Neural cell (in vitro differentiated cells): ENCODE data around the gene NXT2. TPM values are rescaled to one million over a fixed set of nuclear protein-coding genes. Genes with fewer than 3 reads are reported as not detected.

Source experiments
- H2AFZ ChIP-seq: fragments of 200-600, 300-800 bp; sonication (generic), shearing (Covaris generic); 2 replicates; pipeline ENCODE4 v1.6.0; 2014; ENCODE audit warnings: low read depth, mild to moderate bottlenecking, antibody characterized with exemption, low read length, moderate library complexity
- H3F3A ChIP-seq: fragments of 200-600 bp; shearing (Covaris generic); 2 replicates; pipeline ENCODE4 v1.6.1; 2016; ENCODE audit warnings: mild to moderate bottlenecking, moderate library complexity, mixed read lengths, antibody characterized with exemption, low read length; ENCODE audit not compliant: insufficient read depth, poor library complexity, severe bottlenecking
- H3K27ac ChIP-seq: fragments of 200-600, 300-800 bp; sonication (generic), shearing (Covaris generic); 2 replicates; pipeline ENCODE4 v1.5.1; 2014; ENCODE audit warnings: mild to moderate bottlenecking, low read length, moderate library complexity
- H3K27me3 ChIP-seq: fragments of 300-800, 200-600 bp; sonication (generic), shearing (Covaris generic); 2 replicates; pipeline ENCODE4 v1.6.0; 2014; ENCODE audit warnings: mild to moderate bottlenecking, low read depth, low read length, moderate library complexity; ENCODE audit not compliant: insufficient read depth
- H3K36me3 ChIP-seq: fragments of 300-800, 200-600 bp; sonication (generic), shearing (Covaris generic); 2 replicates; pipeline ENCODE4 v1.5.1; 2014; ENCODE audit warnings: mild to moderate bottlenecking, antibody characterized with exemption, low read length, moderate library complexity; ENCODE audit not compliant: insufficient read depth
- H3K4me2 ChIP-seq: fragments of 300-800, 200-600 bp; sonication (generic), shearing (Covaris generic); 2 replicates; pipeline ENCODE4 v1.6.0; 2014; ENCODE audit warnings: mild to moderate bottlenecking, low read length
- H3K4me3 ChIP-seq: fragments of 300-800, 200-600 bp; sonication (generic), shearing (Covaris generic); 2 replicates; pipeline ENCODE4 v1.5.1; 2014; ENCODE audit warnings: mild to moderate bottlenecking, low read length, moderate library complexity
- H3K79me2 ChIP-seq: fragments of 200-600 bp; shearing (Covaris generic); replicated peaks from 2 replicates; pipeline ENCODE4 v1.6.0; 2014; ENCODE audit warnings: mild to moderate bottlenecking, low read length, moderate library complexity; ENCODE audit not compliant: insufficient read depth
- H3K9ac ChIP-seq: fragments of 300-800, 200-600 bp; sonication (generic), shearing (Covaris generic); 2 replicates; pipeline ENCODE4 v1.6.1; 2016; ENCODE audit warnings: mild to moderate bottlenecking, low read length, mixed read lengths
- H3K9me2 ChIP-seq: fragments of 200-600 bp; shearing (Covaris generic); 2 replicates; pipeline ENCODE4 v1.6.1; 2016; ENCODE audit warnings: mild to moderate bottlenecking, low read length, mixed read lengths; ENCODE audit not compliant: insufficient read depth
- H3K9me3 ChIP-seq: fragments of 200-600, 300-800 bp; sonication (generic), shearing (Covaris generic); 2 replicates; pipeline ENCODE4 v1.6.1; 2016; ENCODE audit warnings: mild to moderate bottlenecking, mixed run types, low read length, moderate library complexity, mixed read lengths
- H4K20me1 ChIP-seq: fragments of 200-600 bp; shearing (Covaris generic); 2 replicates; pipeline ENCODE4 v1.6.1; 2016; ENCODE audit warnings: mild to moderate bottlenecking, mixed run types; ENCODE audit not compliant: insufficient read depth
- CTCF ChIP-seq: fragments of 450-650 bp; IDR thresholded peaks from 2 replicates; pipeline ENCODE4 v1.5.1; 2014; ENCODE audit warnings: antibody characterized with exemption, mild to moderate bottlenecking, moderate library complexity; ENCODE audit not compliant: poor library complexity, severe bottlenecking
- EP300 ChIP-seq: fragments of 450-650 bp; conservative IDR thresholded peaks from 2 replicates; pipeline ENCODE4 v1.6.1; 2014; ENCODE audit warnings: antibody characterized with exemption, mild to moderate bottlenecking, moderate library complexity; ENCODE audit not compliant: poor library complexity, severe bottlenecking
- EZH2 ChIP-seq: fragments of 200-600, 300-800 bp; shearing (Covaris generic), sonication (generic); IDR thresholded peaks from 2 replicates; pipeline ENCODE4 v1.6.1; 2014; ENCODE audit warnings: antibody characterized with exemption, low read length, borderline replicate concordance, mild to moderate bottlenecking; ENCODE audit not compliant: insufficient read depth, poor library complexity, severe bottlenecking
- MXI1 ChIP-seq: fragments of 450-650 bp; conservative IDR thresholded peaks from 2 replicates; pipeline ENCODE4 v1.6.1; 2014; ENCODE audit warnings: antibody characterized with exemption, mild to moderate bottlenecking; ENCODE audit not compliant: poor library complexity, severe bottlenecking
- POLR2AphosphoS5 ChIP-seq: IDR thresholded peaks from 2 replicates; pipeline ENCODE4 v1.6.1; 2012
- RAD21 ChIP-seq: fragments of 450-650 bp; conservative IDR thresholded peaks from 2 replicates; pipeline ENCODE4 v1.6.1; 2014; ENCODE audit warnings: antibody characterized with exemption, mild to moderate bottlenecking, moderate library complexity
- REST ChIP-seq: IDR thresholded peaks from 2 replicates; pipeline ENCODE4 v1.6.1; 2012; ENCODE audit warnings: borderline replicate concordance
- SMC3 ChIP-seq: fragments of 450-650 bp; conservative IDR thresholded peaks from 2 replicates; pipeline ENCODE4 v1.6.1; 2014; ENCODE audit warnings: antibody characterized with exemption, mild to moderate bottlenecking, moderate library complexity; ENCODE audit not compliant: poor library complexity
- TAF1 ChIP-seq: IDR thresholded peaks from 2 replicates; pipeline ENCODE4 v1.6.1; 2012; ENCODE audit warnings: low read depth
- polyA plus RNA-seq: library from polyadenylated mRNA; depleted of rRNA; stranded (reverse); fragments of >200 nt; gene quantifications from 2 replicates; pipeline ENCODE4 v1.2.3, GENCODE V29; 2014

Gene NXT2
- polyA plus RNA-seq, 1 donor from 2014 or later: 2.0 TPM

- no peaks in the 10 kb centered on the region for H3K36me3 ChIP-seq
- no peaks in the 10 kb centered on the region for H4K20me1 ChIP-seq
- no peak for TF ChIP-seq SMC3
- no peak for TF ChIP-seq REST
- TF ChIP-seq POLR2AphosphoS5: no peak
- TF ChIP-seq RAD21: no peak
- no peak for TF ChIP-seq CTCF
- no peak for TF ChIP-seq MXI1
- no peak for TF ChIP-seq EZH2
- TF ChIP-seq EP300: no peak
- TF ChIP-seq TAF1: no peak
- no peak overlapping the region for H3K9ac ChIP-seq
- H3K27ac ChIP-seq: no peak overlapping the region
- no peaks in the 10 kb centered on the region for H3K9me2 ChIP-seq
- no peaks in the 10 kb centered on the region for H3K27me3 ChIP-seq
- no peaks in the 10 kb centered on the region for H3K9me3 ChIP-seq
- no peaks in the 10 kb centered on the region for H3K79me2 ChIP-seq
- no peak overlapping the region for H3K4me2 ChIP-seq
- H2AFZ ChIP-seq: no peak overlapping the region
- H3F3A ChIP-seq: no peaks in the 10 kb centered on the region
- no peak overlapping the region for H3K4me3 ChIP-seq
These were observed 48.8 kb downstream of the NXT2 start for GRCh38 chrX:109585488-109585887.

GRCh38 chrX:109590176-109590575 lies 53.5 kb downstream of the NXT2 start:
- Histone ChIP-seq H2AFZ (no peak overlapping the region), H3K79me2 (no peaks in the 10 kb centered on the region), H4K20me1 (no peaks in the 10 kb centered on the region), H3K4me3 (no peak overlapping the region), H3F3A (no peaks in the 10 kb centered on the region), H3K9me3 (no peaks in the 10 kb centered on the region), H3K27me3 (no peaks in the 10 kb centered on the region), H3K4me2 (no peak overlapping the region), H3K36me3 (no peaks in the 10 kb centered on the region), H3K9me2 (no peaks in the 10 kb centered on the region), H3K27ac (no peak overlapping the region), H3K9ac (no peak overlapping the region)
- TF ChIP-seq RAD21: no peak
- TF ChIP-seq REST: no peak
- no peak for TF ChIP-seq EZH2
- TF ChIP-seq POLR2AphosphoS5: no peak
- TF ChIP-seq EP300: no peak
- no peak for TF ChIP-seq CTCF
- no peak for TF ChIP-seq TAF1
- no peak for TF ChIP-seq MXI1
- TF ChIP-seq SMC3: no peak
